ENCODE results near the gene CARM1.

Gene CARM1

DNA sequence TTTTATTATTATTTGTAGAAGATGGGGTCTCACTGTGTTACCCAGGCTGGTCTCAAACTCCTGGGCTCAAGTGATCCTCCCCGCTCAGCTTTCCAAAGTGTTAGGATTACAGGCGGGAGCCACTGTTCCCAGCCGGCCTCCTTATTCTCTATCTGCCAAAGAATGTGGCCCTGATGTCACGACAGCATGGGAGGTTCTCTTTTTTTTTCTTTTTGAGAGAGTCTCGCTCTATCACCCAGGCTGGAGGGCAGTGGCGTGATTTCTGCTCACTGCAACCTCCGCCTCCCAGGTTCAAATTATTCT is 23.5 kb downstream of the CARM1 start:
- H3K36me3 Mint-ChIP-seq (ENCODE audit: low read depth), result peaks cover 19% of the 10 kb centered on the region
- H3K27me3 Mint-ChIP-seq, result no peaks in the 10 kb centered on the region
- H3K27ac Mint-ChIP-seq, result no peak overlapping the region
- no peaks in the 10 kb centered on the region for H3K9me3 Mint-ChIP-seq
- no peak overlapping the region for H3K4me3 Mint-ChIP-seq
- intact Hi-C loops (cut with micrococcal nuclease), result no loop called here
- peaks cover 51% of the 10 kb centered on the region for H3K4me1 Mint-ChIP-seq (ENCODE audit: low read depth)

DNA sequence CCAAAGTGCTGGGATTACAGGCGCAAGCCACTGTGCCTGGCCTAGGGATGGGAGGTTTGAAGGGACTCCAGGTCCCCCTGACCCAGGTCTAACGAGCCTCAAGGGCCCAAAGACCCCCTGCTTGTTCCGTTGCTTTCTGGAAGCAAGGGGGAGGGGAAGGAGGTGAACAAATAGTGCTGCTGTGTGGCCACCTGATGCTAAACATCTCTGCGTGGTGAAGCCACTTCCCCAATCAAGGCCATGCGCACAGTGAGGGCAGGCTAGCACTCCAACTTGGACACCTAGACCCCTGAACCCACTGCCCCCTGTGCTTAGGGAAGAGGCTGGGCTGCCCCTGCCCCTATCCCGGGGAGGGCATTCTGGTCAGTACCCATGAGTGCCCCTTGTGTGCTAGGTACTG is 24.0 kb downstream of the CARM1 start:
- intact Hi-C loops (cut with micrococcal nuclease), result no loop called here
- Mint-ChIP-seq H3K9me3 (no peaks in the 10 kb centered on the region), H3K27ac (no peak overlapping the region), H3K27me3 (no peaks in the 10 kb centered on the region), H3K4me1 (ENCODE audit: low read depth) (peaks cover 51% of the 10 kb centered on the region), H3K4me3 (no peak overlapping the region), H3K36me3 (ENCODE audit: low read depth) (peaks cover 19% of the 10 kb centered on the region)

DNA sequence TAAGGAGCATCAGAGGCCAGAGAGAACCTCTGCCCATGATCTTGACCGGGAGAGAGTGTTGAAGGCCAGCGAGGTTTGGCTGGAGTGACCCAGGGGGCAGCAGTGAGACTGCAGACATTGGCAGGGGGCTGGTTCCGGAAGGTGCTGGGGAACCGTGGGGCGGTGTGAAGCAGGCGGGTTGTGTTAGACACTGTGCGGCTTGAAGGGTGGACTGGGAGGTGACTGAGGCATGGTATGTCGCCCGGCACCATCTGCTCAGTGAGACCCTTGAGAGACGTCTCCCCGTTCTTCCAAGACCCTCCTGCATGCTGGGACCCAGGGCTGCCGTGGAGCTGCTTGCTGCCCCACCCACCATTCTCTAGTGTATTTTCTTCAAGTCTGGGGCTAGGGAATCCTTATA is 24.6 kb downstream of the CARM1 start:
- intact Hi-C loops (cut with micrococcal nuclease), result no loop called here
- no peaks in the 10 kb centered on the region for H3K9me3 Mint-ChIP-seq
- H3K27me3 Mint-ChIP-seq, result no peaks in the 10 kb centered on the region
- H3K4me3 Mint-ChIP-seq, result no peak overlapping the region
- H3K4me1 Mint-ChIP-seq (ENCODE audit: low read depth), result peaks cover 51% of the 10 kb centered on the region
- H3K27ac Mint-ChIP-seq, result peak overlapping the region; percentile 18
- peaks cover 19% of the 10 kb centered on the region for H3K36me3 Mint-ChIP-seq (ENCODE audit: low read depth)

DNA sequence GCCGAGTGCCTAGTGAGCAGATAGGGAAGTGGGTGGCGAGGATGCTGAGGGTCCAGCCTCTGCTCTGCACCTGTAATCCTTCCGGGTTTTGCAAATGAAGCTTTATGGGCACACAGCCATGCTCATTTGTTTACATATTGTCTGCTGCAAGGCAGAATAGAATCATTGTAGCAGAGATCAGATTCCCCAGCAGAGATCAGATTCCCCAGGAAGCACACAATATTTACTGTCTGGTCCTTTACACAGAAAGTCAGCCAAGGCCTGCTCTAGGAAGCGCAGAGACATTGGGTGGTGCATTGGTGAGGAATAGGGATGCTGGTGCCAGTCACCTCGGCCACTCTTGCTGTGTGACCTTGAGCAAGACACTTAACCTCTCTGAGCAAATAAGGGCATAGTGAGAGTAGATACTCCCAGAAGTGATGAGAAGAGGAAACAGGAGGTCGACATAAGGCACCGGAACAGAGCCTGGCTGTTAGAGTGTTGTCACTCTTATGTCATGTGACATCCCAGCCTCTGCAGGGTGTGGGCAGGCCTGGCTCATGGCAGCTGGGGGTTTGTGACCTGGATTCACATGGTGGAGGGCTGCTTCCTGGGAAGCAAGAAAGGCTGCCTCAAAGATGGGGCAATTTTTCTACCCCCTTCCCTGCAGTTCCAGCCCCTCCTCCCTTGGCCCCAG is 25.6 kb downstream of the CARM1 start:
- Mint-ChIP-seq H3K4me1 (ENCODE audit: low read depth) (peaks cover 51% of the 10 kb centered on the region), H3K4me3 (no peak overlapping the region), H3K27ac (peak overlapping the region; percentile 18), H3K27me3 (no peaks in the 10 kb centered on the region), H3K9me3 (no peaks in the 10 kb centered on the region), H3K36me3 (ENCODE audit: low read depth) (peaks cover 19% of the 10 kb centered on the region)
- intact Hi-C loops (cut with micrococcal nuclease), result no loop called here

DNA sequence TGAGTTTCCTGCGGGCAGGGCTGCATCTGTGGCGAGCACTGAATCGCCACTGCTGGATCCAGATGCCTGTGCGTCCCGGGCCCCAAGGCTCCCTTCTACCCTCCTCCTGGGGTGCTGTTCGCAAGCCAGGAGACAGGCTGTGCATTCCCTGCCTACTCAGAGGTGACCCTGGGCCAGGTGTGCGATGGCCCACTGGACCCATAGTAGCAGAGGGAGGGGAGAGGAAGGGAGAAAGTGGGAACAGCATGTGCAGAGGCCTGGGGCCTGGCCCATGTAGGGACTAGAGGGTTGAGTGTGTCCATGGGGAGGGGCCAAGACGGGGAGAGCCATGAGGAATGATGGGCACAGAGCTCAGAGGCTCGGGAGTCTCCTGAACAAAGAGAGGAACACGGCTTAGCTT is 27.3 kb downstream of the CARM1 start:
- intact Hi-C loops (cut with micrococcal nuclease), result no loop called here
- Mint-ChIP-seq H3K27me3 (no peaks in the 10 kb centered on the region), H3K27ac (no peak overlapping the region), H3K4me3 (no peak overlapping the region), H3K9me3 (no peaks in the 10 kb centered on the region), H3K4me1 (ENCODE audit: low read depth) (peaks cover 49% of the 10 kb centered on the region), H3K36me3 (ENCODE audit: low read depth) (peaks cover 27% of the 10 kb centered on the region)

DNA sequence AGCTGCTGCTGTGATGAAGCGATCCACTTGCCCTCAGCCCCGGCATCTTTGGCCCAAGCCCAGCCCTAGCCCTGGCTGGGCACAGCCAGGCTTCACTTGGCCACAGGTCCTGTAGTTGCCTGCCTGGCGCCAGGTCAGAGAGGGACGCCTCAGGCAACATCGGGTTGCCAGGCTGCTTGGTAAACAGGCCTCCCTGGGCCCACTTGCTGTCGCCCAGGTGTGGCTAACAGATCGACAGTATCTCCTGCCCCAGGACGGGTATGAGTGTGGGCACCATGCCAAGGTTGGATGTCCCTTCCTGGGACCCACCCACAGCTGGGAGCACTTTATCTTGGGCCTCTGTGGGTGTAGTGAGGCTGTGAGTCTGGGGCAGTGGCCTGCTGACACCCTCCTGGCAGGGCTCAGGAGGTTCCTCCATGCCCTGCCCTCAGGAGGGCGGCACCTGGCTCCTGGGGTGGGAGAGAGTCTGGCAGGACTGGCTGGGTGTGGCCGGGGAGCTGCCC is 27.8 kb downstream of the CARM1 start:
- no peak overlapping the region for H3K27ac Mint-ChIP-seq
- H3K36me3 Mint-ChIP-seq (ENCODE audit: low read depth), result peaks cover 27% of the 10 kb centered on the region
- peaks cover 43% of the 10 kb centered on the region for H3K4me1 Mint-ChIP-seq (ENCODE audit: low read depth)
- no peak overlapping the region for H3K4me3 Mint-ChIP-seq
- no peaks in the 10 kb centered on the region for H3K27me3 Mint-ChIP-seq
- H3K9me3 Mint-ChIP-seq, result no peaks in the 10 kb centered on the region
- intact Hi-C loops (cut with micrococcal nuclease), result no loop called here

DNA sequence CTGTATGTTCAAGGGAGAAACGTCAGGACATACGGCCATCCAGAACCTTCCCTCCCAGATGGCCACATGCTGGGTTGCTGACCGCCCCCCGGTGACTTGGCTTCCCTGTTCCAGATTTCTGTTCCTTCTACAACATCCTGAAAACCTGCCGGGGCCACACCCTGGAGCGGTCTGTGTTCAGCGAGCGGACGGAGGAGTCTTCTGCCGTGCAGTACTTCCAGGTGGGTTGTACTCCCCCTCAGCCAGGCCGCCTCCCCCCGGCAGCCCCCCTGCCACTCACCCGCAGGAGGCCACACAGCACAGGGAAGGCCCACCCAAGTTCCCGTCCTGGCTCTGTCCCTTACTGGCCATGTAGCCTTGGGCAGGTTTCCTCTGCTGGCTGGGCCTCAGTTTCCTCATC is 36.6 kb downstream of the CARM1 start:
- peaks cover 19% of the 10 kb centered on the region for H3K4me1 Mint-ChIP-seq (ENCODE audit: low read depth)

DNA sequence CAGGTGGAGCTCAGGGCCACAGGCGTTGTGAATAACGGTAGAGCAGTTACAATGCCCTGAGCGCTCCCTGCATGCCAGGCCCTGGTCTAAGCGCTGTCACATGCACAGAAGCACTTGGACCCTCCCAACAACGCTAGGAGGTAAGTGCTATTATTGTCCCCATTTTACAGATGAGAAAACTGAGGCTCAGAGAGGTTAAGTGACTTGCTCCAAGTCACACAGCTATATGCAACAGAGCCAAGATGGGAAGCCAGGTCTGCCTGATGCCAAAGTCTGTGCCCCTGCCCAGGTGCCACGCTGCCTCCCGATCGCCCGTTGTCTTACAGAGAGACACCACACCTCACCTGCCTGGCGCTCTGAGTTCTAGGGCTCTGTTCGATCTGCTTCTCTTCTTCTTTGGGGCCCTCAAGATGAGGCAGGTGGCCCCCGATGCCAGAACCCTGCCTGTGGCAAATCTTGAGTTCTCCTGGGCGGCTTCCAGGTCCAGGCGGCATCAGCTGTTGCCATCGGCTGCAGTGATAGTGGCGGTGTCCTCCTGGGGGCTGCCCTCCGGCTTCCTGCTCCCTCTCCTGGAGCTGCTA is 37.1 kb downstream of the CARM1 start:
- intact Hi-C loops (cut with micrococcal nuclease), result loop anchor here (5.0 kb wide), 1 partner anchor 36 kb away; the partner anchor contains the start of gene CARM1
- no peak overlapping the region for H3K4me3 Mint-ChIP-seq
- H3K4me1 Mint-ChIP-seq (ENCODE audit: low read depth), result peaks cover 19% of the 10 kb centered on the region
- H3K9me3 Mint-ChIP-seq, result no peaks in the 10 kb centered on the region
- H3K27ac Mint-ChIP-seq, result peak overlapping the region; percentile 79
- peaks cover 81% of the 10 kb centered on the region for H3K36me3 Mint-ChIP-seq (ENCODE audit: low read depth)
- no peaks in the 10 kb centered on the region for H3K27me3 Mint-ChIP-seq

More for the DNA sequence above, 36.6 kb downstream of the CARM1 start:
- H3K36me3 Mint-ChIP-seq (ENCODE audit: low read depth), result peaks cover 81% of the 10 kb centered on the region
- peak overlapping the region; percentile 79 for H3K27ac Mint-ChIP-seq
- H3K27me3 Mint-ChIP-seq, result no peaks in the 10 kb centered on the region
- peak overlapping the region; percentile 4 for H3K4me3 Mint-ChIP-seq
- intact Hi-C loops (cut with micrococcal nuclease), result loop anchor here (5.0 kb wide), 1 partner anchor 36 kb away; the partner anchor contains the start of gene CARM1
- H3K9me3 Mint-ChIP-seq, result no peaks in the 10 kb centered on the region

DNA sequence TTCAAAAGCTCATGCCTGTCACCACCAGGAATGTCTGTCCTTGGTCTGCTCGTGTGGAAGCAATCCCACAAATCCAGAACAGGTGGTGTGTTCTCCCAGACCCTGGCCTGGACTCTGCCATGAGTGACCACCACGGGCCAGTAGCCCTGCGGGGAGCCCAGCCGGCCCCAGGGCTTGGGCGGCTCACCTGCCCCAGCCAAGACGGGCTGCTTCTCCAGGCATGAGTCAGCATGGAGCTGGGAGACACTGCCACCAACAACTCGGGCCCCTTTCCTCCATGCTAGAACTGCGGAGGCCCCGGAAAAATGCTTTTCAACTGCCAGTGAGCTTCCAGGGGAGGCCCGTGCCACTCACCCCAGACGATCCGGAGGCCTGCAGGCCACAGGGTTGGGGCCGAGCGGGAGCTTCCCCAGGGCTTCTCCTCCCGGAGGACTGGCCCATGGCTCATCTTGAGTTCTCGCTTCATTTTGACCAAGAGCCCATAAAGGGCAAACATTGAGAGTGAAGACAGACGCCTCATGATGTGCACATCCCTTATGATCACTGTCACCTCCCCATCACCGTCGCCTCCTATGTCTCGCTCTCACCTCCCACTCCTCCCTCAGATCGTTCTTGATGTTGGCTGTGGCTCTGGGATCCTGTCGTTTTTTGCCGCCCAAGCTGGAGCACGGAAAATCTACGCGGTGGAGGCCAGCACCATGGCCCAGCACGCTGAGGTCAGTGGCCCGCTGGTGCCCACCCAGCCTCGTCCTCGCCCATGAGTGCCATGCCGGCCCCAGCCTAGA is 40.4 kb downstream of the CARM1 start:
- H3K27ac Mint-ChIP-seq, result no peak overlapping the region
- no peak overlapping the region for H3K4me3 Mint-ChIP-seq
- peaks cover 19% of the 10 kb centered on the region for H3K4me1 Mint-ChIP-seq (ENCODE audit: low read depth)
- peaks cover 93% of the 10 kb centered on the region for H3K36me3 Mint-ChIP-seq (ENCODE audit: low read depth)
- intact Hi-C loops (cut with micrococcal nuclease), result no loop called here
- H3K9me3 Mint-ChIP-seq, result no peaks in the 10 kb centered on the region
- no peaks in the 10 kb centered on the region for H3K27me3 Mint-ChIP-seq

DNA sequence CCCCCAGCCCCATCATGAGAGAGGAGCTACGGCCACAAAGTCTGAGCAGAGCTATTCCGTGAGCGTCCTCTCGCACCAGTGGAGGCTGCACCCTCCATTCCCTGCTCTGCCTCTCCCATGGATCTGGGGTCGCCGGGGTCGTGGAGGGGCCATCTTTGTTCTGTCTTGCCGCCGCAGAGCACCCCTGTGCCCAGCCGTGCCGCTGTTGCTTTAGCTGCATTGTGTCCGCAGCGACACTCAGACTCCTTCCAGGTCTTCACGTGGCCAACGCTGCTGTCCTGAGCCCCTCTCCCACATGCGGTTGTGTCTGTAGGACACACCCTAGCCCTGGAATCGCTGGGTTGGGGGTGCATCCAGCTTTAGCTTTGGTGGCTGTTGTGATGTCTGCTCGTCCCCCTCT is 41.3 kb downstream of the CARM1 start:
- no peak overlapping the region for H3K27ac Mint-ChIP-seq
- H3K4me1 Mint-ChIP-seq (ENCODE audit: low read depth), result peaks cover 12% of the 10 kb centered on the region
- H3K27me3 Mint-ChIP-seq, result no peaks in the 10 kb centered on the region
- no peak overlapping the region for H3K4me3 Mint-ChIP-seq
- intact Hi-C loops (cut with micrococcal nuclease), result no loop called here
- no peaks in the 10 kb centered on the region for H3K9me3 Mint-ChIP-seq
- peaks cover 97% of the 10 kb centered on the region for H3K36me3 Mint-ChIP-seq (ENCODE audit: low read depth)

DNA sequence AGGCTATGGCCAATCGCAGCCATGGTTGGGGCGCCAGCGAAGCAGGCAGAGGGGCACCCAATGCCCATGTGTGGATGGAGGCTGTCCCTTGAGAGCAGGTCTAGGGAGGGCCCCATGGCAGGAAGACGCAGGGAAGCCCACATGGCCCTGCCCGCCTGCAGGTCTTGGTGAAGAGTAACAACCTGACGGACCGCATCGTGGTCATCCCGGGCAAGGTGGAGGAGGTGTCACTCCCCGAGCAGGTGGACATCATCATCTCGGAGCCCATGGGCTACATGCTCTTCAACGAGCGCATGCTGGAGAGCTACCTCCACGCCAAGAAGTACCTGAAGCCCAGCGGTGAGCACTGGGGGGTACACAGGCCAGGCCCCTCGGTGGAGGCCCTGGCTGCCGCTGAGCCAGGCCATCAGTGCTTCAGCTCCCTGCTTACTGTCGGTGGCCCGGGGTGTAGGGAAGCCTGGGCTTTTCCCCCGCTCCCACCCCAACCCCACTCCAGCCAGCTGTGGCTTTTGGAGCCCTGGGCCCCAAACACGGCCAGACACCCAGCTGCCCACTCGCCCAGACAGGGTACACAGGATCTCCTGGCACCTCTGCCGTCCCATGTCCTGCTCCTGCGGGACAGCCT is 42.5 kb downstream of the CARM1 start:
- Mint-ChIP-seq H3K4me3 (no peak overlapping the region), H3K27ac (no peak overlapping the region), H3K4me1 (ENCODE audit: low read depth) (no peaks in the 10 kb centered on the region), H3K27me3 (no peaks in the 10 kb centered on the region), H3K36me3 (ENCODE audit: low read depth) (peaks cover 97% of the 10 kb centered on the region), H3K9me3 (no peaks in the 10 kb centered on the region)
- intact Hi-C loops (cut with micrococcal nuclease), result no loop called here

DNA sequence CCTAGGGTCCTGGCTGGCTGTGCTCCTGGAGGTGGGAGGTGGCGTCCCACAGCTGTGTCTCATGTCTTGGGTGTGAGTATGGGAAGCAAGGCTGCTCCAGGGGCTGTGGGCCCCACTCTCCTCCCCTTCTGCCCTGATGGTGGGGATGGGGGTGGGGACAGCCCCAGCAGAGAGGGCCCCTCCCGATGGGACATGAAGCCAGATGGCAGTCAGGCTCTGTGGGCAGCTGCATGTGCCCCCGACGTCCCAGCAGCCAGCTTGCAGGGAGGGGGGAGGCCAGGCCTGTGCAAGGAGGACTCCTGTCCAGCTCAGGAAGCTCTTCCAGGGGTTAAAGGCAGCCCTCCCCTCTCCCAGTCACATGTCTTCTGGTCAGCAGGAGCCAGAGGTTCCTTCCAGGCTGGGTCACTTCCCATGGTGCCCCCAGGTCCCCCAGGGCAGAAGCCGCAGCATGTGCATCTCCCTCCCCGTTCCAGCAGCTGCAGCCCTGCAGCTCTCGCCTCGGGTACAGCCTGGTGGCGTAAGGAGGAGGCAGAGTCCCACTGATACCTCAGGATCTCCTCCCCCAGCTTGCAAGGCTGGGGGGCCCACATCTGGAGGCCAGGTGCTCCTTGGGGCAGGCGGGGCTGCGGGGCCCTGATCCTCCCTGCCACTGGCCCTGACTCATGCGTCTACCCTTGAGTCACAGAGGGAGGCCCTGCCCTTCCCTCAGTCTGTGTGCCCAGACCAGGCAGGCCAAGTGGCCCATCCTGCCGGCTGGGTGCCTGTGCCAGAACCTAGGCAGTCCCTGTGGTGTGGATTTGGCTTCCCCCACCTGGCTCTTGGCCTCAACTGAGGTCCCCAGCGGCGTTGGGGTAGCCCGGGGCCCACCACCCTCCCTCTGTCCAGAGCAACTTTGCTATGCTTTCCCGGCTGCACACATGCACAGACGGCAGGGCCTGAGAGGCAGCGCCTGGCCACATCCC is 44.1 kb downstream of the CARM1 start:
- Mint-ChIP-seq H3K4me3 (no peak overlapping the region), H3K4me1 (ENCODE audit: low read depth) (no peaks in the 10 kb centered on the region), H3K27ac (no peak overlapping the region), H3K27me3 (no peaks in the 10 kb centered on the region), H3K36me3 (ENCODE audit: low read depth) (peaks cover 99% of the 10 kb centered on the region), H3K9me3 (no peaks in the 10 kb centered on the region)
- intact Hi-C loops (cut with micrococcal nuclease), result no loop called here

DNA sequence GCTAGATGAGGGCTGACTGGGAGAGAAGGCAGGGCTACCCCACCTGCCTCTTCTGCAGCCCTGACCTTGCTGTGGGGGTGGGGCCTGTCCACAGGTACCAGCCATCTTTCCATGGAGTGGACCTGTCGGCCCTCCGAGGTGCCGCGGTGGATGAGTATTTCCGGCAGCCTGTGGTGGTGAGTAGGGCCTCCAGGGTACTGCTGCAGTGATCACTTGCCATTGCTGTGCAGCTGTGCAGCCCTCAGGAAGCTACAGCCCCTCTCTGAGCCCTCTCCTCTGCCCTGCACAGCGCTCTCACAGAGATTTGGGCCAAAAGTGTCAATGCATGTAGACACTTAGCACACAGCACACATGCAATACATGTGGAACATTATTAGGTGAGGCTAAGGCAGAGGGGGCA is 45.2 kb downstream of the CARM1 start:
- Mint-ChIP-seq H3K4me1 (ENCODE audit: low read depth) (no peaks in the 10 kb centered on the region), H3K9me3 (no peaks in the 10 kb centered on the region), H3K27ac (no peak overlapping the region), H3K36me3 (ENCODE audit: low read depth) (peaks cover 100% of the 10 kb centered on the region), H3K27me3 (no peaks in the 10 kb centered on the region), H3K4me3 (no peak overlapping the region)
- intact Hi-C loops (cut with micrococcal nuclease), result no loop called here

All from dendritic cell treated with granulocyte-macrophage colony-stimulating factor and Interleukin-4, amounts not matched to agents 40 ng/mL and 50 ng/mL, for 4 days (primary cell).